Measurements from ENCODE around the gene PIP5K1B. TPM values are rescaled to one million over a fixed set of nuclear protein-coding genes. Genes with fewer than 3 reads are reported as not detected.

The PIP5K1B gene
- total RNA-seq, 1 experiment from 2014 or later = not detected

DNA sequence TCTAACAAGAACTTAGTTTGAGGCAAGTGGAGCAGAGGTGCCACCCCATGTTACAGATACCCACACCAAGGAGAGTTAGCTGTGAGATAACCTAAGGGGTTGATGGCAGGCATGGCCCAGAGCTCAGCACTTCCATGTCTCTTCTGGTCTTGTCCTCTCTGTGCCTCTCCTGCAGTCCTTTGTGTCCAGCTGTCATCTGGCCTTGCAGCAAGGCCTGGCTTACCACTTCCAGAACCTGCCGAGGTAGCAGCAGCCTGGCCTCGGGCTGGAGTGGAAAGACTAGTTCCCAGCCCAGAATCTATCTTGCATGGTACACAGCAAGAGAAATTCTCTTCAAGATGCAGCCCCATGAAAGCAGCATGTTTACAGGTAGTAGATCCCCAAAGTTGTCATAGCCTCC, 41.5 kb downstream of the PIP5K1B start:
- Histone ChIP-seq H3K4me3 (ENCODE audit: low read depth, low read length, poor library complexity, severe bottlenecking) (no peak overlapping the region), H3K36me3 (ENCODE audit: insufficient read depth, low read length, poor library complexity, severe bottlenecking) (no peaks in the 10 kb centered on the region), H3K4me1 (ENCODE audit: insufficient read depth, low read length, poor library complexity, severe bottlenecking) (no peaks in the 10 kb centered on the region), H3K27me3 (replicated peaks; ENCODE audit: insufficient read depth, low read depth, low read length, poor library complexity) (peaks cover 12% of the 10 kb centered on the region), H3K27ac (ENCODE audit: low read depth, low read length, poor library complexity, severe bottlenecking) (no peak overlapping the region), H3K9me3 (ENCODE audit: low read depth, low read length, poor library complexity, severe bottlenecking) (no peaks in the 10 kb centered on the region)
- BruUV-seq (replicated peaks) = no TSS peak
- CTCF ChIA-PET = no interaction called here
- POLR2A ChIA-PET (ENCODE audit: low non-redundant PET) = no interaction called here
- DNase-seq (ENCODE audit: low spot score) = no peak
- intact Hi-C loops (cut with micrococcal nuclease; ENCODE audit: unreplicated experiment) = no loop called here
- TF ChIP-seq CTCF (conservative IDR thresholded peaks at IDR 0.05; ENCODE audit: low read depth, low read length) (no peak), EZH2 (IDR thresholded peaks at IDR 0.05; ENCODE audit: borderline replicate concordance, low read depth, low read length, poor library complexity, severe bottlenecking) (no peak)

DNA sequence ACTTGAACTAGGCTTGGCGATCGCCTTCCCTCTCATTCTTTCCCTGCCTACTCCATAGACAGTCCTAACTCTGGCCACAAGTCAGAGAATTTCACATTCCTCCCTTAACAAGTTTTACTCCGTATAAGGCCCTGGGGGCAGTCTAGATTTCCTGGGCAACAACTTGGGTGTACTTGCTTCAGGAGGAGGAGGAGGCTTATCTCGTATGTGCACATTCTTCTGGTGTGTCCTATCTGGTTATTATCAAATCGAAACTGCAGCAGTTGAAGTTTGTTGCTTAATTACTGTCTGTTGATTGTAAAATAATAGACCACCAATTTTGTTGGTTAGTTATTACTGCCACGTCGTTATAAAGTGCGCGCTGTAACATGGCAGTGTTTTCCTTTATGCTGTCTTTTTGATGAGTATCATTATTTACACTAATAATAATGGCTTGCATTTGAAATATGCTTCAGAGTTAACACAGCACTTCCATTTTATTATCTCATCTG, 42.0 kb downstream of the PIP5K1B start:
- H3K36me3 ChIP-seq (ENCODE audit: insufficient read depth, low read length, poor library complexity, severe bottlenecking) = no peaks in the 10 kb centered on the region
- no peaks in the 10 kb centered on the region for H3K9me3 ChIP-seq (ENCODE audit: low read depth, low read length, poor library complexity, severe bottlenecking)
- TF ChIP-seq CTCF (conservative IDR thresholded peaks at IDR 0.05; ENCODE audit: low read depth, low read length) = no peak
- TF ChIP-seq EZH2 (IDR thresholded peaks at IDR 0.05; ENCODE audit: borderline replicate concordance, low read depth, low read length, poor library complexity, severe bottlenecking) = no peak
- peaks cover 14% of the 10 kb centered on the region for H3K27me3 ChIP-seq (replicated peaks; ENCODE audit: insufficient read depth, low read depth, low read length, poor library complexity)
- H3K27ac ChIP-seq (ENCODE audit: low read depth, low read length, poor library complexity, severe bottlenecking) = no peak overlapping the region
- no peak overlapping the region for H3K4me3 ChIP-seq (ENCODE audit: low read depth, low read length, poor library complexity, severe bottlenecking)
- no peak for DNase-seq (ENCODE audit: low spot score)
- H3K4me1 ChIP-seq (ENCODE audit: insufficient read depth, low read length, poor library complexity, severe bottlenecking) = no peaks in the 10 kb centered on the region
- ChIA-PET CTCF (no interaction called here), POLR2A (ENCODE audit: low non-redundant PET) (no interaction called here)
- intact Hi-C loops (cut with micrococcal nuclease; ENCODE audit: unreplicated experiment) = no loop called here
- BruUV-seq (replicated peaks) = no TSS peak

DNA sequence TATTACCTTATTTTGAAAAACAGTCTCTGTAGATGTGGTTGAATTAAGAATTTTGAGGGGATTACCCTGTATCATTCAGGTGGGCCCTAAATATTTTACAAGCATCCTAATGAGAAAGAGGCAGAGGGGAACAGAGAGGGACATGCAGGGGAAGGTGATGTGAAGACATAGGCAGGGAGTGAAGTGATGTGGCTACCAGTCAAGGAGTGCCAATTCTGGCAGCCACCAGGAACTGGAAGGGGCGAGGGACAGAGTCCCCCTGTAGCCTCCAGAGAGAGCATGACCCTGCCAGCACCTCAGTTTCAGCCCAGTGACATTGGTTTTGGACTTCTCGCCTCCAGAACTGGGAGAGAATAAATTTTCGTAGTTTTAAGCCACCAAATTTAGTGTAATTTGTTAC, 44.1 kb downstream of the PIP5K1B start:
- BruUV-seq (replicated peaks) = no TSS peak

More for the DNA sequence above, 44.1 kb downstream of the PIP5K1B start:
- no peak for DNase-seq (ENCODE audit: low spot score)
- TF ChIP-seq EZH2 (IDR thresholded peaks at IDR 0.05; ENCODE audit: borderline replicate concordance, low read depth, low read length, poor library complexity, severe bottlenecking) (no peak), CTCF (conservative IDR thresholded peaks at IDR 0.05; ENCODE audit: low read depth, low read length) (no peak)
- Histone ChIP-seq H3K27ac (ENCODE audit: low read depth, low read length, poor library complexity, severe bottlenecking) (no peak overlapping the region), H3K4me1 (ENCODE audit: insufficient read depth, low read length, poor library complexity, severe bottlenecking) (no peaks in the 10 kb centered on the region), H3K27me3 (replicated peaks; ENCODE audit: insufficient read depth, low read depth, low read length, poor library complexity) (peaks cover 14% of the 10 kb centered on the region), H3K4me3 (ENCODE audit: low read depth, low read length, poor library complexity, severe bottlenecking) (no peak overlapping the region), H3K9me3 (ENCODE audit: low read depth, low read length, poor library complexity, severe bottlenecking) (no peaks in the 10 kb centered on the region), H3K36me3 (ENCODE audit: insufficient read depth, low read length, poor library complexity, severe bottlenecking) (no peaks in the 10 kb centered on the region)
- POLR2A ChIA-PET (ENCODE audit: low non-redundant PET) = no interaction called here
- intact Hi-C loops (cut with micrococcal nuclease; ENCODE audit: unreplicated experiment) = no loop called here
- CTCF ChIA-PET = no interaction called here
